HK-2 (cell line): Measurements from ENCODE around the gene TMEM62.

Source experiments
- DNase-seq: peaks from one replicate; pipeline ENCODE4 v3.0.0-alpha.2; 2018; ENCODE audit not compliant: unreplicated experiment

TMEM62 gene

DNA sequence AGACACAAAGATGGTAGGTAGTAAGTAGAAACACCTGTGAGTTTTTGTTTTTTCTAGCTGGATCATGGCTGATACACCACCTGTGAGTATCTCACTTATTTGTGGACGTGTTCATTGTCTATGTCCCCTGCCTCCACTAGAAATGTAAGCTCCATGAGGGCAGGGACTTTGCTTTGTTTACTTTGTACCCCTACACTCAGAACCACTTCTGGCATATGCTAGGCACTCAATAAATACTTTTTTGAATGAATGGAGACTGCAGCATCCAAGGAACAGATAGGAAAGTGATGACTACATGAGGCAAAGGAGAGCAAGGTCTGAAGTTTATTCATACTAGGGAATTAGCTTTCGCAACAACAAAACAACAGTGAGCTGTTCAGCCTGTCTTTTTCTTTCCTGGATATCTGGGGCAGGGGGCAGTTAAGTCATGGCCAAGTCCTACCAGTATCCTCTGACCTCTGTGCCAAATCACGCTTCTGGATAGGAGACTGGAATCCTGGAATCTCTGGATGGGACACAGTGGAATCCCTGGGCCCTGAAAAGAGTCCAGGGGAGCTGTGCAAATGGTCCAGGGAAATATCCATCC is 99.0 kb downstream of the TMEM62 start:
- no peak for DNase-seq
